PFSK-1 (cell line): ENCODE measurements around the gene GZMH.

Experiments used
- FOXP2 ChIP-seq: optimal IDR thresholded peaks from 2 replicates; pipeline ENCODE3; 2011; ENCODE audit warnings: borderline replicate concordance, control low read depth, inconsistent platforms; ENCODE audit not compliant: insufficient read depth; ENCODE audit errors: extremely low read length, extremely low read depth
- POLR2AphosphoS5 ChIP-seq: IDR thresholded peaks from 2 replicates; pipeline ENCODE4 v1.6.1; 2012; ENCODE audit warnings: low read depth, mild to moderate bottlenecking, control low read depth, low read length, moderate library complexity
- REST ChIP-seq, 2 experiments: IDR thresholded peaks; 2 replicates each; pipeline versions ENCODE4 v1.6.1 to v1.8.0; 2011 to 2012; ENCODE audit warnings: low read depth in 2 of 2, low read length in 2 of 2, control low read depth in 1 of 2, inconsistent platforms in 1 of 2, mild to moderate bottlenecking in 1 of 2, moderate library complexity in 1 of 2; ENCODE audit not compliant: insufficient read depth in 1 of 2
- SIN3A ChIP-seq: IDR thresholded peaks from 2 replicates; pipeline ENCODE4 v1.6.1; 2012; ENCODE audit warnings: mild to moderate bottlenecking, low read length, moderate library complexity, borderline replicate concordance; ENCODE audit not compliant: insufficient read depth
- TAF1 ChIP-seq: IDR thresholded peaks from 2 replicates; pipeline ENCODE4 v1.6.1; 2012; ENCODE audit warnings: low read length, control low read depth, borderline replicate concordance; ENCODE audit not compliant: insufficient read depth

GZMH gene

DNA sequence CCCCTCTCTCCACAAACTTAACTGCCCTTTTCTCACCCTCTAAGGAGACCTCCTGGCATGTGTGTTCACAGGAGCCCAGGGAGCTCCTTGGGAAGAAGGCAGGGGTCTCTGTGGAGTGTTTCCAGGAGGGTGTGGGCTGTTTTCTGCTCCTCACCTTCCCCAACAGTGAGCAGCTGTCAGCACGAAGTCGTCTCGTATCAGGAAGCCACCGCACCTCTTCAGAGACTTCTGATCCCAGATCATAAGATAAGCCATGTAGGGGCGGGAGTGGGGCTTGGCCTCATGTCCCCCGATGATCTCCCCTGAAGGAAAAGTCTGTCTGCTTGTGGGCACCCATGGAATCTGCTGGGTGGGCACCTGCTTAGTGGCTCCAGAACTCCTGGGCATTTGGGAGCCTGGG is 23.3 kb upstream of the GZMH start:
- TF ChIP-seq FOXP2, result no peak

- no peak for TF ChIP-seq SIN3A
- no peak for TF ChIP-seq TAF1
- TF ChIP-seq REST (IDR thresholded peaks at IDR 0.05; ENCODE audit: insufficient read depth in 1 of 2, low read depth in 2 of 2, low read length in 2 of 2), result no peak
- no peak for TF ChIP-seq POLR2AphosphoS5
- no peak for TF ChIP-seq FOXP2
Measured at GRCh38 chr14:24632336-24632735, 22.9 kb upstream of the GZMH start.

DNA sequence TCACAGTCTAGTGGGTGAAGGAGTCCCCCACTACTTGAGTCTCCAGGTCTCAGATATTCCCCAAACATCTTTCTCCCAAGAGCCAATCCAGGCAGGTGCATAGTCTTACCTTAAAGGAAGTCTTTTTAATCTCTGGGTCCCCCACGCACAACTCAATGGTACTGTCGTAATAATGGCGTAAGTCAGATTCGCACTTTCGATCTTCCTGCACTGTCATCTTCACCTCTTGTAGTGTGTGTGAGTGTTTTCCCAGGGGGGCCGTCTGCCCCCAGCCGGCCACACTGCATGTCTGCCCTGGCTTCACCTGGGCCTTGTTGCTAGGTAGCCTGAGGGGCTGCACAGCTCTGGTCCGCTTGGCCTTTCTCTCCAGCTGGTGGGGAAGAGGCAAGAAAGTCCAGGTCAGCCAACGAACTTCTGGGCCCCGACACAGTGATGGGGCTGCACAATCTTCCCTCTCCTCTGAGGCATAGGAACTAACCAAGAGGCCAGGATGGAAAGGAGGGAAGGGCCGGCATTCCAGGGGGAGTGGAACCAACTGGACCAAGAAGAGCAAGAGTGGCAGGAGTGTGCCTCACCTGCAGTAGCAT is 22.4 kb upstream of the GZMH start:
- TF ChIP-seq REST (IDR thresholded peaks at IDR 0.05; ENCODE audit: insufficient read depth in 1 of 2, low read depth in 2 of 2, low read length in 2 of 2) (no peak), TAF1 (no peak), SIN3A (no peak), FOXP2 (no peak), POLR2AphosphoS5 (no peak)

GRCh38 chr14:24630872-24631477 is 21.5 kb upstream of the GZMH start:
- TF ChIP-seq POLR2AphosphoS5 (no peak), REST (IDR thresholded peaks at IDR 0.05; ENCODE audit: insufficient read depth in 1 of 2, low read depth in 2 of 2, low read length in 2 of 2) (no peak), TAF1 (no peak), FOXP2 (no peak), SIN3A (no peak)

DNA sequence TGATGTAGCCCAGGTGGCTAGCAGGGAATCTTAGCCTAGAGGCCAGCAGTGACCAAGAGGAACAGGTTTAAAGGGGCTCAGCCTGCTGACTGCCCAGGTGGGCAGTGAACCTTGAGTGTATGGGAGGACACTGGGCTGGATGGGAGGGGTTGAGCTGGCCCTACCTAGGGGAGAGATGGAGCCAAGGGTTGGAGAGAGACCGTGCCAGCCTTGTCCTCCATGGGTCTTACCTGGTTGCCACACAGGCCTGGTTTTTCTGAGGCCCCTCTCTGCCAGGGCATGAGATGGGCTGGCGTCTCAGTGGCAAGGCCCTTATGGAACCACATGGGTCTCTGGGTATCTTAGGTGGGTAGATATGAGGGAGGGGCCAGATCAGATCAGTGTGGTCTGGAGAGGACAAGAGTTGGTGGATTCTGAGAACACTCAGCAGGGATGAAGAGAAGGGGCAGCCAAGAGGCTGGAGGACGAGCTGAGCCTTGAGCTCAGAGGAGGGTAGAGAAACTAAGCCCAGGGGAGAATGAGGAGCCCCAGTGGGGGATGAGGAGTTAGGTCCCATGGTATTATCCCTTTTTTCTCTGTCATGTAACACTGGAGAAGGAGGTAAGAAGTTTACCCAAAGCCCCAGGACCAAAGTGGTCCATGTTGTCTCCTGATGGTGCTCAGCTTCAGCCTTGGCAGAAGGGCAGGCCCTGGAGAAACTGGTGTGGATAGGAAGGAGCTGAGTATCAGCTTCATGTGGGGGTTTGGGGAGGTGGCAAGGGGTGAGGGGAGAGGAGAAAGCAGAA is 20.8 kb upstream of the GZMH start:
- no peak for TF ChIP-seq FOXP2
- TF ChIP-seq TAF1, result no peak
- TF ChIP-seq REST (IDR thresholded peaks at IDR 0.05; ENCODE audit: insufficient read depth in 1 of 2, low read depth in 2 of 2, low read length in 2 of 2), result no peak
